ENCODE data around the gene NAV3.

The NAV3 gene

DNA sequence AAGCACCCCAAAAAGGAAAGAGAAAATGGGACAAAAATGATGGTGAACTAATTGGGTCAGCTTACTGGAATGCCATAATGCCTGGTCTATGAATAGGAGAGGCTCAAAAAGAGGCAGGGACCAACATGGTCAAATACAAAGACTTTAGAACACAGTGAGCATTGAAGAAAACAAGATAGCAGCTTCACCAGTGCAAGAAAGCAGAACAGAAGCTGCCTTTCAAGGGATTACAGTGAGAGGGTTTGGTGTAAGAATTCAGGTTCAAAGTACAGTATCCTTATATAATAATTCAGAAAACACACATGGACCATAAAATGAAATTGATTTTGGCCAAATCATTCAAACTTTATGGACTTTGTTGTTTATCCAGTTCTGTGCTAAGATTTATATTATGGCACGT lies 162.1 kb downstream of the NAV3 start:
- Histone ChIP-seq H3K4me1 (ENCODE audit: low read length) (no peaks in the 10 kb centered on the region), H3F3A (ENCODE audit: insufficient read depth, low read length) (no peaks in the 10 kb centered on the region), H3K36me3 (replicated peaks; ENCODE audit: insufficient read depth, low read length) (no peaks in the 10 kb centered on the region), H3K9ac (ENCODE audit: low read length) (no peak overlapping the region), H3K4me2 (ENCODE audit: low read depth, low read length) (no peak overlapping the region), H3K27ac (ENCODE audit: low read length) (no peak overlapping the region), H3K9me2 (replicated peaks; ENCODE audit: insufficient read depth, low read length) (no peaks in the 10 kb centered on the region), H3K79me2 (ENCODE audit: low read length) (no peaks in the 10 kb centered on the region), H3K9me3 (replicated peaks; ENCODE audit: insufficient read depth, low read length) (no peaks in the 10 kb centered on the region), H3K4me3 (ENCODE audit: low read length) (no peak overlapping the region), H2AFZ (ENCODE audit: low read length) (no peak overlapping the region), H4K20me1 (ENCODE audit: insufficient read depth, low read length) (no peaks in the 10 kb centered on the region), H3K27me3 (replicated peaks; ENCODE audit: insufficient read depth, low read length) (no peaks in the 10 kb centered on the region)
- TF ChIP-seq, protein P1, sequence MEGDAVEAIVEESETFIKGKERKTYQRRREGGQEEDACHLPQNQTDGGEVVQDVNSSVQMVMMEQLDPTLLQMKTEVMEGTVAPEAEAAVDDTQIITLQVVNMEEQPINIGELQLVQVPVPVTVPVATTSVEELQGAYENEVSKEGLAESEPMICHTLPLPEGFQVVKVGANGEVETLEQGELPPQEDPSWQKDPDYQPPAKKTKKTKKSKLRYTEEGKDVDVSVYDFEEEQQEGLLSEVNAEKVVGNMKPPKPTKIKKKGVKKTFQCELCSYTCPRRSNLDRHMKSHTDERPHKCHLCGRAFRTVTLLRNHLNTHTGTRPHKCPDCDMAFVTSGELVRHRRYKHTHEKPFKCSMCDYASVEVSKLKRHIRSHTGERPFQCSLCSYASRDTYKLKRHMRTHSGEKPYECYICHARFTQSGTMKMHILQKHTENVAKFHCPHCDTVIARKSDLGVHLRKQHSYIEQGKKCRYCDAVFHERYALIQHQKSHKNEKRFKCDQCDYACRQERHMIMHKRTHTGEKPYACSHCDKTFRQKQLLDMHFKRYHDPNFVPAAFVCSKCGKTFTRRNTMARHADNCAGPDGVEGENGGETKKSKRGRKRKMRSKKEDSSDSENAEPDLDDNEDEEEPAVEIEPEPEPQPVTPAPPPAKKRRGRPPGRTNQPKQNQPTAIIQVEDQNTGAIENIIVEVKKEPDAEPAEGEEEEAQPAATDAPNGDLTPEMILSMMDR (IDR thresholded peaks at IDR 0.05; ENCODE audit: low read length), result no peak
- no peak for TF ChIP-seq EZH2phosphoT487 (IDR thresholded peaks at IDR 0.05; ENCODE audit: low read length)
- no peak for TF ChIP-seq EZH2 (optimal IDR thresholded peaks at IDR 0.05; ENCODE audit: low read depth, low read length)
- no peak for DNase-seq

DNA sequence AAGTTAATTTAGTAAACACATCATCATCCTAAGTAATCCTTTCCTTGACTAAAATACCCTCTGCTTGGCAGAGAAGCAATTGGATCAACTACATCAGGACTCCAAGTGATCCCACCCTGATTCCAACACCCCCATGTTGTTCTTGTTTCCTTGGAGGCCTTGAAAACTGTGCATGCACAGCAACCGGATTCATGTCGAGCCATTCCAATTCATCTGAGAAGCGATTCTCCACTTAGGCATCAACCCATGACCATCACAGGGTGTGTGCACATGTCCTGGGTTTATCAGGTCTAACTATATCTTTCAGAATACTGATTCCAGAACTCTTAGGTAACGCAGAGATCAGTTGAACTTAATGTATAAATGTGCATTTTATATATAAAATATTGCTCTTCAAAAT lies 163.0 kb downstream of the NAV3 start:
- no peaks in the 10 kb centered on the region for H3K9me2 ChIP-seq (replicated peaks; ENCODE audit: insufficient read depth, low read length)
- no peaks in the 10 kb centered on the region for H3K79me2 ChIP-seq (ENCODE audit: low read length)
- no peaks in the 10 kb centered on the region for H4K20me1 ChIP-seq (ENCODE audit: insufficient read depth, low read length)
- H3K36me3 ChIP-seq (replicated peaks; ENCODE audit: insufficient read depth, low read length), result no peaks in the 10 kb centered on the region
- H3K4me3 ChIP-seq (ENCODE audit: low read length), result no peak overlapping the region
- H3K4me1 ChIP-seq (ENCODE audit: low read length), result no peaks in the 10 kb centered on the region
- H3K27ac ChIP-seq (ENCODE audit: low read length), result no peak overlapping the region
- H3K9ac ChIP-seq (ENCODE audit: low read length), result no peak overlapping the region
- no peaks in the 10 kb centered on the region for H3K27me3 ChIP-seq (replicated peaks; ENCODE audit: insufficient read depth, low read length)
- no peak overlapping the region for H3K4me2 ChIP-seq (ENCODE audit: low read depth, low read length)
- TF ChIP-seq EZH2phosphoT487 (IDR thresholded peaks at IDR 0.05; ENCODE audit: low read length), result no peak
- TF ChIP-seq, protein P1 (IDR thresholded peaks at IDR 0.05; ENCODE audit: low read length), result no peak
- TF ChIP-seq EZH2 (optimal IDR thresholded peaks at IDR 0.05; ENCODE audit: low read depth, low read length), result no peak
- no peaks in the 10 kb centered on the region for H3K9me3 ChIP-seq (replicated peaks; ENCODE audit: insufficient read depth, low read length)
- no peak overlapping the region for H2AFZ ChIP-seq (ENCODE audit: low read length)
- H3F3A ChIP-seq (ENCODE audit: insufficient read depth, low read length), result no peaks in the 10 kb centered on the region
- no peak for DNase-seq

DNA sequence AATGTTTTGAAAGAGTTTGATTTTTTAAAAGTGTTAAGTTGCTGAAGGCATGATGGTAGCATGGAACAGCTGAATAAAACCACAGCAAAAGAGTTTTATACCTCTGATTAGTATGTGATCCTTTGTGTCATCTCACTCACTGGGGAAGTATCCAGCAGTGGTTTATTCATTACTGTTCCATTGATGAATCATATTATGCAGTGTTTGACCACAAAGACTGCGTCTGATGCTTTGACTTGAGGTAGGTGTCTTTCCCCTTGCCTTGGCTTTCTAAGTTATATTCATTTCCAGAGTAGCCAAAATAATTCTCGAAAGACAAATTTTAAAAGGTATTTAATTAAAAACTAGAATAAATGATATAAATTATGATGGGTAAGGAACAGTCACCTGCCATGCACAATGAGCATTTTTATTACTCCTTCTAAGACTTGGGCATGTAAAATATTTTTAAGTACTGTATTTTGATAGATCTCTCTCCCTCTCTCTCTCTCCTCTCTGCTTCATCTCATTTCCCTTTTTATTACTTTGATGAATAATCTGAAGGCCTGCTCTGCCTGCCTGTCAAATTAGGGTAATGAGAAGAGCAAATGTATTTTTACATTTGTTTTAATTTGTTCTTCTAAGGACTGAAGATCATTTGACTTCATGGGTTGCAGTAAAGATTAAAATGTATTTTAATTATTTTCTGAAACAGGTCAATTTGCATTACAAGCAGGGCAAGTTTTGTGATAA lies 164.9 kb downstream of the NAV3 start:
- no peaks in the 10 kb centered on the region for H3K4me1 ChIP-seq (ENCODE audit: low read length)
- H3K9me2 ChIP-seq (replicated peaks; ENCODE audit: insufficient read depth, low read length), result no peaks in the 10 kb centered on the region
- H3K9ac ChIP-seq (ENCODE audit: low read length), result no peak overlapping the region
- no peak overlapping the region for H3K4me3 ChIP-seq (ENCODE audit: low read length)
- no peaks in the 10 kb centered on the region for H3K27me3 ChIP-seq (replicated peaks; ENCODE audit: insufficient read depth, low read length)
- TF ChIP-seq EZH2phosphoT487 (IDR thresholded peaks at IDR 0.05; ENCODE audit: low read length), result no peak
- no peaks in the 10 kb centered on the region for H3F3A ChIP-seq (ENCODE audit: insufficient read depth, low read length)
- no peak for DNase-seq
- H3K9me3 ChIP-seq (replicated peaks; ENCODE audit: insufficient read depth, low read length), result no peaks in the 10 kb centered on the region
- no peaks in the 10 kb centered on the region for H3K79me2 ChIP-seq (ENCODE audit: low read length)
- H2AFZ ChIP-seq (ENCODE audit: low read length), result no peak overlapping the region
- no peaks in the 10 kb centered on the region for H3K36me3 ChIP-seq (replicated peaks; ENCODE audit: insufficient read depth, low read length)
- H4K20me1 ChIP-seq (ENCODE audit: insufficient read depth, low read length), result no peaks in the 10 kb centered on the region
- H3K4me2 ChIP-seq (ENCODE audit: low read depth, low read length), result no peak overlapping the region
- no peak overlapping the region for H3K27ac ChIP-seq (ENCODE audit: low read length)

DNA sequence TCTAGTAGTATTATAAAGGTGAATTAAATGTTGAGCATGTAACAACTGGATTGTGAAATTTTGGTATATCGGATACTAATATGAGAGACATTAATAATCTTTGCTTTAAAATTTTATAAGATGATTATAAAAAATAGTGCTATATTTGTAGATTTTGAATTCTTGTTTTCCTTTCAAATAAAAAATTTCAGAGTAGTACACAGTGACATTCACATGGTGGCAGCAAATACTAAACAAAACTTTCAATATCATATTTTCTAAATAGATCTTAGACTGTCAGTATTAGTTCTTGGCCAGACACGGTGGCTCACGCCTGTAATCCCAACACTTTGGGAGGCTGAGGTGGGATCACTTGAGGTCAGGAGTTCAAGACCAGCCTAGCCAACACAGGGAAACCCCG lies 166.0 kb downstream of the NAV3 start:
- no peak for TF ChIP-seq EZH2 (optimal IDR thresholded peaks at IDR 0.05; ENCODE audit: low read depth, low read length)
- TF ChIP-seq EZH2phosphoT487 (IDR thresholded peaks at IDR 0.05; ENCODE audit: low read length), result no peak
- TF ChIP-seq, protein P1 (IDR thresholded peaks at IDR 0.05; ENCODE audit: low read length), result no peak
- Histone ChIP-seq H3K4me2 (ENCODE audit: low read depth, low read length) (no peak overlapping the region), H3K79me2 (ENCODE audit: low read length) (no peaks in the 10 kb centered on the region), H3K27me3 (replicated peaks; ENCODE audit: insufficient read depth, low read length) (no peaks in the 10 kb centered on the region), H3K4me1 (ENCODE audit: low read length) (no peaks in the 10 kb centered on the region), H3K4me3 (ENCODE audit: low read length) (no peak overlapping the region), H3F3A (ENCODE audit: insufficient read depth, low read length) (no peaks in the 10 kb centered on the region), H3K9me2 (replicated peaks; ENCODE audit: insufficient read depth, low read length) (no peaks in the 10 kb centered on the region), H3K9ac (ENCODE audit: low read length) (no peak overlapping the region), H3K27ac (ENCODE audit: low read length) (no peak overlapping the region), H4K20me1 (ENCODE audit: insufficient read depth, low read length) (no peaks in the 10 kb centered on the region), H3K36me3 (replicated peaks; ENCODE audit: insufficient read depth, low read length) (no peaks in the 10 kb centered on the region), H3K9me3 (replicated peaks; ENCODE audit: insufficient read depth, low read length) (no peaks in the 10 kb centered on the region), H2AFZ (ENCODE audit: low read length) (no peak overlapping the region)
- DNase-seq, result no peak
